Osteoblast (primary cell): ENCODE measurements around the gene SON. TPM values are rescaled to one million over a fixed set of nuclear protein-coding genes. Genes with fewer than 3 reads are reported as not detected.

Experiments used
- DNase-seq: peaks from one replicate; pipeline ENCODE4 v3.0.0; 2011; ENCODE audit warnings: low spot score, mixed read lengths; ENCODE audit not compliant: insufficient read length; ENCODE audit errors: missing footprints
- H2AFZ ChIP-seq: 2 replicates; pipeline ENCODE4 v1.6.0; 2011; ENCODE audit warnings: mild to moderate bottlenecking, low read length
- H3K27ac ChIP-seq: 2 replicates; pipeline ENCODE4 v1.5.1; 2011; ENCODE audit warnings: mild to moderate bottlenecking, low read depth, low read length, moderate library complexity
- H3K27me3 ChIP-seq: 2 replicates; pipeline ENCODE4 v1.6.0; 2012; ENCODE audit warnings: mild to moderate bottlenecking, control low read depth, inconsistent platforms, low read length, moderate library complexity; ENCODE audit not compliant: insufficient read depth
- H3K36me3 ChIP-seq: 2 replicates; pipeline ENCODE4 v1.5.1; 2011; ENCODE audit warnings: mild to moderate bottlenecking, low read length, control low read depth, moderate library complexity; ENCODE audit not compliant: insufficient read depth
- H3K4me1 ChIP-seq: 2 replicates; pipeline ENCODE4 v1.5.1; 2011; ENCODE audit warnings: mild to moderate bottlenecking, low read length, control low read depth, moderate library complexity; ENCODE audit not compliant: insufficient read depth
- H3K4me2 ChIP-seq: 2 replicates; pipeline ENCODE4 v1.6.0; 2011; ENCODE audit warnings: mild to moderate bottlenecking, low read length; ENCODE audit not compliant: insufficient read depth
- H3K4me3 ChIP-seq: fragments of 200-600 bp; sonication (generic); 3 replicates; pipeline ENCODE4 v1.5.1; 2012; ENCODE audit warnings: mild to moderate bottlenecking, low read length, inconsistent platforms; ENCODE audit not compliant: insufficient read depth
- H3K79me2 ChIP-seq: 2 replicates; pipeline ENCODE4 v1.6.0; 2012; ENCODE audit warnings: mild to moderate bottlenecking, low read length, control low read depth, inconsistent platforms; ENCODE audit not compliant: insufficient read depth
- H3K9me3 ChIP-seq: 2 replicates; pipeline ENCODE4 v1.5.1; 2011; ENCODE audit warnings: low read depth, low read length, control low read depth
- H4K20me1 ChIP-seq: 2 replicates; pipeline ENCODE4 v1.6.0; 2012; ENCODE audit warnings: mild to moderate bottlenecking, low read length, control low read depth; ENCODE audit not compliant: insufficient read depth
- total RNA-seq: library from RNA; depleted of rRNA; stranded (reverse); fragments of >200 nt; gene quantifications from 2 replicates; pipeline ENCODE4 v1.2.3, GENCODE V29; 2012
- TF ChIP-seq, protein P1 (sequence below): IDR thresholded peaks from 2 replicates; pipeline ENCODE4 v1.5.1; 2011; ENCODE audit warnings: mild to moderate bottlenecking, low read depth, low read length, moderate library complexity; ENCODE audit errors: extremely low read depth

The SON gene
- total RNA-seq, 1 donor, result 137 TPM

DNA sequence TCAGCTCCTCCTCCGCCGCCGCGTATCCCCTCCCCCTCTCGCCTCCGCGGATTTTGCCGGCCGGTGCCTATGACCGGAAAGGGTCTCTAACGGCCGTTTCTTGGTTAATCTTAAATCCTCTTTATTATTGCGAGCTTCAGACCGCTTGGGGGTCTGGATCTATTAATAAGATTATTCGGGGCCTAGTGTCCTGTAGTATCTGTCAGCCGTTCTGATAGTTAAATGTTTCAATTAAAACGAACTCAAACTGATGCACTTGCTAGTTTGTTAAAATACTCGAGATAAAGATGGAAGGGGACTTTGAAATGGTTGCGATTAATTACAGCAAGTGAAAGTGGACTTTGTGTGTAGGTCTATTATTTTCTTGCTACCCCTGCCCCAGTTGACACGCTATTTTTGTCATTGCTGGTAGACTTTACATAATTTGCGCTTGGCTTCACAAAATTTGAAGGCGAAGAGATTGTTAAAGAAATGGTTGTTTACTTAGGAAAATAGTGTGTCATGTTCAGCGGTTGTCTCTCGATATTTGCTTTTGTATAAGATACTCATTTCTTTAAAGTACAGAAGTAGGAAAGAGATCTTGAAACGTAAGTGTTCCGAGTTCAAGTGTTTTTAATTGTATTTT lies 779 bp downstream of the SON start:
- H4K20me1 ChIP-seq, result peaks cover 37% of the 10 kb centered on the region
- peaks cover 25% of the 10 kb centered on the region for H3K36me3 ChIP-seq
- peak overlapping the region; percentile 81 for H2AFZ ChIP-seq
- peaks cover 81% of the 10 kb centered on the region for H3K79me2 ChIP-seq
- peaks cover 34% of the 10 kb centered on the region for H3K4me1 ChIP-seq
- H3K27me3 ChIP-seq, result no peaks in the 10 kb centered on the region
- peak overlapping the region; percentile 86 for H3K4me3 ChIP-seq
- peak overlapping the region; percentile 100 for H3K27ac ChIP-seq
- peak overlapping the region; percentile 85 for H3K4me2 ChIP-seq
- TF ChIP-seq, protein P1, sequence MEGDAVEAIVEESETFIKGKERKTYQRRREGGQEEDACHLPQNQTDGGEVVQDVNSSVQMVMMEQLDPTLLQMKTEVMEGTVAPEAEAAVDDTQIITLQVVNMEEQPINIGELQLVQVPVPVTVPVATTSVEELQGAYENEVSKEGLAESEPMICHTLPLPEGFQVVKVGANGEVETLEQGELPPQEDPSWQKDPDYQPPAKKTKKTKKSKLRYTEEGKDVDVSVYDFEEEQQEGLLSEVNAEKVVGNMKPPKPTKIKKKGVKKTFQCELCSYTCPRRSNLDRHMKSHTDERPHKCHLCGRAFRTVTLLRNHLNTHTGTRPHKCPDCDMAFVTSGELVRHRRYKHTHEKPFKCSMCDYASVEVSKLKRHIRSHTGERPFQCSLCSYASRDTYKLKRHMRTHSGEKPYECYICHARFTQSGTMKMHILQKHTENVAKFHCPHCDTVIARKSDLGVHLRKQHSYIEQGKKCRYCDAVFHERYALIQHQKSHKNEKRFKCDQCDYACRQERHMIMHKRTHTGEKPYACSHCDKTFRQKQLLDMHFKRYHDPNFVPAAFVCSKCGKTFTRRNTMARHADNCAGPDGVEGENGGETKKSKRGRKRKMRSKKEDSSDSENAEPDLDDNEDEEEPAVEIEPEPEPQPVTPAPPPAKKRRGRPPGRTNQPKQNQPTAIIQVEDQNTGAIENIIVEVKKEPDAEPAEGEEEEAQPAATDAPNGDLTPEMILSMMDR, result no peak
- peak; percentile 53 for DNase-seq
- H3K9me3 ChIP-seq, result no peaks in the 10 kb centered on the region

- Histone ChIP-seq H3K4me1 (peaks cover 29% of the 10 kb centered on the region), H4K20me1 (peaks cover 41% of the 10 kb centered on the region), H3K27ac (peak overlapping the region; percentile 100), H3K79me2 (peaks cover 84% of the 10 kb centered on the region), H3K9me3 (no peaks in the 10 kb centered on the region), H2AFZ (no peak overlapping the region), H3K36me3 (peaks cover 32% of the 10 kb centered on the region), H3K4me3 (peak overlapping the region; percentile 86), H3K27me3 (no peaks in the 10 kb centered on the region), H3K4me2 (peak overlapping the region; percentile 85)
- no peak for DNase-seq
- TF ChIP-seq, protein P1, result no peak
Observed at GRCh38 chr21:33544451-33545195, 1.8 kb downstream of the SON start.

- Histone ChIP-seq H3K4me2 (peak overlapping the region; percentile 85), H2AFZ (no peak overlapping the region), H3K79me2 (peaks cover 91% of the 10 kb centered on the region), H3K27me3 (no peaks in the 10 kb centered on the region), H3K27ac (peak overlapping the region; percentile 100), H3K9me3 (no peaks in the 10 kb centered on the region), H3K4me1 (peaks cover 16% of the 10 kb centered on the region), H3K36me3 (peaks cover 47% of the 10 kb centered on the region), H3K4me3 (no peak overlapping the region), H4K20me1 (peaks cover 55% of the 10 kb centered on the region)
- TF ChIP-seq, protein P1, result no peak
- peak; percentile 42 for DNase-seq
Observed at GRCh38 chr21:33546086-33546485, 3.2 kb downstream of the SON start.
